GM12892 (cell line): Measurements from ENCODE around the gene MGST2.

ENCODE experiments used
- POLR2A ChIP-seq: IDR thresholded peaks from 2 replicates; pipeline ENCODE4 v1.6.1; 2011; ENCODE audit warnings: low read depth, low read length, control low read depth
- POLR2AphosphoS5 ChIP-seq: IDR thresholded peaks from 2 replicates; pipeline ENCODE4 v1.6.1; 2011; ENCODE audit warnings: low read depth, low read length, control low read depth
- TAF1 ChIP-seq: IDR thresholded peaks from 2 replicates; pipeline ENCODE4 v1.6.1; 2011; ENCODE audit warnings: low read depth, mild to moderate bottlenecking, control low read depth, low read length, borderline replicate concordance

- TF ChIP-seq POLR2A, result no peak
- TF ChIP-seq POLR2AphosphoS5, result no peak
- no peak for TF ChIP-seq TAF1
These were observed 29.7 kb upstream of the MGST2 start for GRCh38 chr4:139635966-139636365.
